HEK293 (cell line): ENCODE data around the gene ULBP2.

Experiments used
- BCL11A ChIP-seq: fragments of 450-650 bp; formaldehyde crosslinking; IDR thresholded peaks from 2 replicates; pipeline ENCODE4 v1.5.1; 2016; ENCODE audit warnings: low read depth, missing biosample characterization, missing genetic modification characterization
- CTCF ChIP-seq: fragments of 450-650 bp; formaldehyde crosslinking; IDR thresholded peaks from 2 replicates; pipeline ENCODE4 v1.5.1; 2016; ENCODE audit warnings: missing biosample characterization, missing genetic modification characterization
- KLF9 ChIP-seq: fragments of 450-650 bp; formaldehyde crosslinking; IDR thresholded peaks from 2 replicates; pipeline ENCODE4 v1.5.1; 2016; ENCODE audit warnings: missing biosample characterization, missing genetic modification characterization, low read depth
- SALL2 ChIP-seq: fragments of 450-650 bp; formaldehyde crosslinking; IDR thresholded peaks from 2 replicates; pipeline ENCODE4 v1.5.0; 2017; ENCODE audit warnings: missing biosample characterization, mild to moderate bottlenecking, missing genetic modification characterization, borderline replicate concordance
- TCF7L2 ChIP-seq: IDR thresholded peaks from 2 replicates; pipeline ENCODE4 v1.6.1; 2011; ENCODE audit warnings: low read depth, mild to moderate bottlenecking, inconsistent platforms, low read length, moderate library complexity, borderline replicate concordance
- TRIM28 ChIP-seq: IDR thresholded peaks from 2 replicates; pipeline ENCODE4 v1.6.1; 2011; ENCODE audit warnings: low read length, control low read depth, borderline replicate concordance
- YY1 ChIP-seq: fragments of 450-650 bp; formaldehyde crosslinking; IDR thresholded peaks from 2 replicates; pipeline ENCODE4 v1.5.1; 2018; ENCODE audit warnings: missing biosample characterization, missing genetic modification characterization
- TF ChIP-seq, protein P1 (sequence below): fragments of 450-650 bp; IDR thresholded peaks from 2 replicates; pipeline ENCODE4 v1.5.1; 2018; ENCODE audit warnings: missing biosample characterization, mild to moderate bottlenecking, missing genetic modification characterization
- TF ChIP-seq, protein P2 (sequence below): fragments of 450-650 bp; formaldehyde crosslinking; IDR thresholded peaks from 2 replicates; pipeline ENCODE4 v1.5.1; 2016; ENCODE audit warnings: missing biosample characterization, missing genetic modification characterization
- TF ChIP-seq, protein P3 (sequence below): fragments of 450-650 bp; formaldehyde crosslinking; IDR thresholded peaks from 2 replicates; pipeline ENCODE4 v1.5.1; 2016; ENCODE audit warnings: missing biosample characterization, missing genetic modification characterization, borderline replicate concordance
- TF ChIP-seq, protein P4 (sequence below): fragments of 450-650 bp; formaldehyde crosslinking; IDR thresholded peaks from 2 replicates; pipeline ENCODE4 v1.5.1; 2016; ENCODE audit warnings: missing biosample characterization, missing genetic modification characterization, low read depth
- TF ChIP-seq, protein P5 (sequence below): fragments of 450-650 bp; formaldehyde crosslinking; IDR thresholded peaks from 2 replicates; pipeline ENCODE4 v1.5.1; 2016; ENCODE audit warnings: missing biosample characterization, missing genetic modification characterization, low read depth

DNA sequence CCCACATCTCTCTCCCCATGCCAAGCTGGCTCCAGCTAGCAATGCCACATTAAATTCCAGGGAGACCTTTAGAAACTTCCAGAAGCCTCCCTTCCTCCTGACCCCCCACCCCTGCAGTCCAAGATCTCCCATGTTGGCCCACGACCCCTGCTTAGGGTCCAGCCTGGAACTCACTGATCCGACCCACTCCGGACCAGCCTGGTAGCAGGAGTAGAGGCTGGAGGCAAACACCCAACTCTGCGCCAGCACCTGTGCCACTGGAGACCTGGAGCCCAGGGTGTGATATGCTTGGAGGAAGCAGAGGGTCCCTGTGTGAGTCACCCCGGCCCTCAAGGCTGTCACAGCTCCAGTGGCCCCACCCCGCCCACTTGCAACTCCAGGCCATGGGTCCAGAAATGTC, 18.7 kb downstream of the ULBP2 start:
- no peak for TF ChIP-seq KLF9 (tag by site-specific recombination)
- no peak for TF ChIP-seq CTCF (tag by site-specific recombination)
- no peak for TF ChIP-seq YY1 (tag by site-specific recombination)
- TF ChIP-seq, protein P1, sequence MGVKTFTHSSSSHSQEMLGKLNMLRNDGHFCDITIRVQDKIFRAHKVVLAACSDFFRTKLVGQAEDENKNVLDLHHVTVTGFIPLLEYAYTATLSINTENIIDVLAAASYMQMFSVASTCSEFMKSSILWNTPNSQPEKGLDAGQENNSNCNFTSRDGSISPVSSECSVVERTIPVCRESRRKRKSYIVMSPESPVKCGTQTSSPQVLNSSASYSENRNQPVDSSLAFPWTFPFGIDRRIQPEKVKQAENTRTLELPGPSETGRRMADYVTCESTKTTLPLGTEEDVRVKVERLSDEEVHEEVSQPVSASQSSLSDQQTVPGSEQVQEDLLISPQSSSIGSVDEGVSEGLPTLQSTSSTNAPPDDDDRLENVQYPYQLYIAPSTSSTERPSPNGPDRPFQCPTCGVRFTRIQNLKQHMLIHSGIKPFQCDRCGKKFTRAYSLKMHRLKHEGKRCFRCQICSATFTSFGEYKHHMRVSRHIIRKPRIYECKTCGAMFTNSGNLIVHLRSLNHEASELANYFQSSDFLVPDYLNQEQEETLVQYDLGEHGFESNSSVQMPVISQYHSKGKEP (tag by site-specific recombination) = no peak
- TF ChIP-seq TCF7L2 = no peak
- TF ChIP-seq, protein P2, sequence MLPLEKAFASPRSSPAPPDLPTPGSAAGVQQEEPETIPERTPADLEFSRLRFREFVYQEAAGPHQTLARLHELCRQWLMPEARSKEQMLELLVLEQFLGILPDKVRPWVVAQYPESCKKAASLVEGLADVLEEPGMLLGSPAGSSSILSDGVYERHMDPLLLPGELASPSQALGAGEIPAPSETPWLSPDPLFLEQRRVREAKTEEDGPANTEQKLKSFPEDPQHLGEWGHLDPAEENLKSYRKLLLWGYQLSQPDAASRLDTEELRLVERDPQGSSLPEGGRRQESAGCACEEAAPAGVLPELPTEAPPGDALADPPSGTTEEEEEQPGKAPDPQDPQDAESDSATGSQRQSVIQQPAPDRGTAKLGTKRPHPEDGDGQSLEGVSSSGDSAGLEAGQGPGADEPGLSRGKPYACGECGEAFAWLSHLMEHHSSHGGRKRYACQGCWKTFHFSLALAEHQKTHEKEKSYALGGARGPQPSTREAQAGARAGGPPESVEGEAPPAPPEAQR (tag by site-specific recombination) = no peak
- no peak for TF ChIP-seq SALL2 (tag by site-specific recombination)
- TF ChIP-seq, protein P3, sequence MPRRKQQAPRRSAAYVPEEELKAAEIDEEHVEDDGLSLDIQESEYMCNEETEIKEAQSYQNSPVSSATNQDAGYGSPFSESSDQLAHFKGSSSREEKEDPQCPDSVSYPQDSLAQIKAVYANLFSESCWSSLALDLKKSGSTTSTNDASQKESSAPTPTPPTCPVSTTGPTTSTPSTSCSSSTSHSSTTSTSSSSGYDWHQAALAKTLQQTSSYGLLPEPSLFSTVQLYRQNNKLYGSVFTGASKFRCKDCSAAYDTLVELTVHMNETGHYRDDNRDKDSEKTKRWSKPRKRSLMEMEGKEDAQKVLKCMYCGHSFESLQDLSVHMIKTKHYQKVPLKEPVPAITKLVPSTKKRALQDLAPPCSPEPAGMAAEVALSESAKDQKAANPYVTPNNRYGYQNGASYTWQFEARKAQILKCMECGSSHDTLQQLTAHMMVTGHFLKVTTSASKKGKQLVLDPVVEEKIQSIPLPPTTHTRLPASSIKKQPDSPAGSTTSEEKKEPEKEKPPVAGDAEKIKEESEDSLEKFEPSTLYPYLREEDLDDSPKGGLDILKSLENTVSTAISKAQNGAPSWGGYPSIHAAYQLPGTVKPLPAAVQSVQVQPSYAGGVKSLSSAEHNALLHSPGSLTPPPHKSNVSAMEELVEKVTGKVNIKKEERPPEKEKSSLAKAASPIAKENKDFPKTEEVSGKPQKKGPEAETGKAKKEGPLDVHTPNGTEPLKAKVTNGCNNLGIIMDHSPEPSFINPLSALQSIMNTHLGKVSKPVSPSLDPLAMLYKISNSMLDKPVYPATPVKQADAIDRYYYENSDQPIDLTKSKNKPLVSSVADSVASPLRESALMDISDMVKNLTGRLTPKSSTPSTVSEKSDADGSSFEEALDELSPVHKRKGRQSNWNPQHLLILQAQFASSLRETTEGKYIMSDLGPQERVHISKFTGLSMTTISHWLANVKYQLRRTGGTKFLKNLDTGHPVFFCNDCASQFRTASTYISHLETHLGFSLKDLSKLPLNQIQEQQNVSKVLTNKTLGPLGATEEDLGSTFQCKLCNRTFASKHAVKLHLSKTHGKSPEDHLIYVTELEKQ = no peak
- TF ChIP-seq, protein P4, sequence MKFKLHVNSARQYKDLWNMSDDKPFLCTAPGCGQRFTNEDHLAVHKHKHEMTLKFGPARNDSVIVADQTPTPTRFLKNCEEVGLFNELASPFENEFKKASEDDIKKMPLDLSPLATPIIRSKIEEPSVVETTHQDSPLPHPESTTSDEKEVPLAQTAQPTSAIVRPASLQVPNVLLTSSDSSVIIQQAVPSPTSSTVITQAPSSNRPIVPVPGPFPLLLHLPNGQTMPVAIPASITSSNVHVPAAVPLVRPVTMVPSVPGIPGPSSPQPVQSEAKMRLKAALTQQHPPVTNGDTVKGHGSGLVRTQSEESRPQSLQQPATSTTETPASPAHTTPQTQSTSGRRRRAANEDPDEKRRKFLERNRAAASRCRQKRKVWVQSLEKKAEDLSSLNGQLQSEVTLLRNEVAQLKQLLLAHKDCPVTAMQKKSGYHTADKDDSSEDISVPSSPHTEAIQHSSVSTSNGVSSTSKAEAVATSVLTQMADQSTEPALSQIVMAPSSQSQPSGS = no peak
- TF ChIP-seq, protein P5, sequence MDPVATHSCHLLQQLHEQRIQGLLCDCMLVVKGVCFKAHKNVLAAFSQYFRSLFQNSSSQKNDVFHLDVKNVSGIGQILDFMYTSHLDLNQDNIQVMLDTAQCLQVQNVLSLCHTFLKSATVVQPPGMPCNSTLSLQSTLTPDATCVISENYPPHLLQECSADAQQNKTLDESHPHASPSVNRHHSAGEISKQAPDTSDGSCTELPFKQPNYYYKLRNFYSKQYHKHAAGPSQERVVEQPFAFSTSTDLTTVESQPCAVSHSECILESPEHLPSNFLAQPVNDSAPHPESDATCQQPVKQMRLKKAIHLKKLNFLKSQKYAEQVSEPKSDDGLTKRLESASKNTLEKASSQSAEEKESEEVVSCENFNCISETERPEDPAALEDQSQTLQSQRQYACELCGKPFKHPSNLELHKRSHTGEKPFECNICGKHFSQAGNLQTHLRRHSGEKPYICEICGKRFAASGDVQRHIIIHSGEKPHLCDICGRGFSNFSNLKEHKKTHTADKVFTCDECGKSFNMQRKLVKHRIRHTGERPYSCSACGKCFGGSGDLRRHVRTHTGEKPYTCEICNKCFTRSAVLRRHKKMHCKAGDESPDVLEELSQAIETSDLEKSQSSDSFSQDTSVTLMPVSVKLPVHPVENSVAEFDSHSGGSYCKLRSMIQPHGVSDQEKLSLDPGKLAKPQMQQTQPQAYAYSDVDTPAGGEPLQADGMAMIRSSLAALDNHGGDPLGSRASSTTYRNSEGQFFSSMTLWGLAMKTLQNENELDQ (tag by site-specific recombination) = no peak
- TF ChIP-seq TRIM28 = no peak
- no peak for TF ChIP-seq BCL11A (tag by site-specific recombination)
